Smooth muscle cell of the brain vasculature (primary cell): ENCODE results near the gene MT1G.
"Not testable (repeated sequence)": the region's sequence is repeated elsewhere in the genome, so short reads cannot be mapped to it uniquely, and the experiment has no call there.

Source experiments
- DNase-seq: peaks from one replicate; pipeline ENCODE4 v3.0.0-alpha.2; 2012; ENCODE audit warnings: low read depth, low spot score

Gene MT1G

GRCh38 chr16:56637814-56638750 is 29.8 kb downstream of the MT1G start, which contains the start of gene MT1A:
Gene MT1A (plus strand): TSS chr16:56638666. CDS start chr16:56638739, 73 bp downstream.
- DNase-seq: no peak

GRCh38 chr16:56636616-56637413 is 31.1 kb downstream of the MT1G start:
- no peak for DNase-seq

GRCh38 chr16:56635441-56635967 is 32.4 kb downstream of the MT1G start:
- DNase-seq: no peak

GRCh38 chr16:56634715-56635440 is 33.0 kb downstream of the MT1G start:
- DNase-seq: no peak

GRCh38 chr16:56633535-56633934 is 34.3 kb downstream of the MT1G start:
- no peak for DNase-seq

- DNase-seq: no peak
Measured at GRCh38 chr16:56632848-56633365, 35.0 kb downstream of the MT1G start.

GRCh38 chr16:56632156-56632847 is 35.6 kb downstream of the MT1G start, which contains the start of gene MT1M:
Gene MT1M (plus strand): TSS chr16:56632659. CDS start chr16:56632732, 73 bp downstream.
- DNase-seq: no peak

- DNase-seq: no peak
Measured at GRCh38 chr16:56631832-56632155, 36.1 kb downstream of the MT1G start.

- DNase-seq: no peak
Measured at GRCh38 chr16:56631197-56631596, 36.7 kb downstream of the MT1G start.

- no peak for DNase-seq
Measured at GRCh38 chr16:56630134-56630533, 37.7 kb downstream of the MT1G start.

GRCh38 chr16:56629531-56629930 is 38.3 kb downstream of the MT1G start:
- no peak for DNase-seq

- DNase-seq: no peak
Measured at GRCh38 chr16:56628486-56629350, 39.1 kb downstream of the MT1G start.

GRCh38 chr16:56626685-56627084 is 41.2 kb downstream of the MT1G start:
- no peak for DNase-seq

- DNase-seq: no peak
Measured at GRCh38 chr16:56625943-56626654, 41.8 kb downstream of the MT1G start.

- no peak for DNase-seq
Measured at GRCh38 chr16:56625140-56625942, 42.5 kb downstream of the MT1G start, which contains the start of gene MT1E. Gene MT1E (plus strand): TSS chr16:56625781. CDS start chr16:56625852, 71 bp downstream.

- no peak for DNase-seq
Measured at GRCh38 chr16:56623637-56624036, 44.2 kb downstream of the MT1G start.

GRCh38 chr16:56623184-56623583 is 44.7 kb downstream of the MT1G start:
- DNase-seq: not testable (repeated sequence)
